NCI-H526 (cell line): ENCODE data around the gene ANK3.

Experiments
- DNase-seq, 2 experiments: peaks; one replicate each; lab custom pipeline; 2025; lab: John Stamatoyannopoulos, UW

The ANK3 gene

DNA sequence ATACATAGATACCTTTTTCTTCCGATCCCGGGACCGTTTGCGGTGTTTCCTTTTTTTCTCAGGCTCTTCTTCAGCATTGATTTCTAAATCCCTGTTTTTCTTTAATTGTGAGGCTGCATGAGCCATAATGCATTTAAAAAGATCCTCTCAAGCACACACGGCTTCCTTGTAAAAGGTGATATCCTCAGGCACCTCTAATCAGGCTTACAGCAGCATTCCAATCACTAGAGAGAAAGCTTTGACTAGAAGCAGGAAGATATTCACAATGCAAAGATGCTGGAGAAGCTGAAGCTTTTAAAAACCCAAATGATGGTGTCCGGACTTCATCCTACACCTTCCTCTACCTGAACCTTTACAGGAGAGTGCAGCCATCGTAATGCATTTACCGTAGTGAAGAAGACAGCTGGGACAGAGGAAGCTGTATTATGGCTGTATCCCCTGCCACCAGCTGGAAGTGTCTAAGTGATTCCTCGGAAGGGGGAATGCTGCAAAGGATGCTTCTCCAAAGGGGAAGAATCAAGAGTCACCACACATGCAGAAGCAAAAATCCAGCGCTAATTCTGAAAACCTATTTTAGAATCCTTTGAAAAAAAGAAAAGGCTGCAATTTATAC, at the start of gene ANK3:
Gene ANK3, minus strand, starts transcription at position 463 of the 613 bp plus-strand sequence. Its CDS starts 337 bp downstream, at position 126.
- DNase-seq: no peak

DNA sequence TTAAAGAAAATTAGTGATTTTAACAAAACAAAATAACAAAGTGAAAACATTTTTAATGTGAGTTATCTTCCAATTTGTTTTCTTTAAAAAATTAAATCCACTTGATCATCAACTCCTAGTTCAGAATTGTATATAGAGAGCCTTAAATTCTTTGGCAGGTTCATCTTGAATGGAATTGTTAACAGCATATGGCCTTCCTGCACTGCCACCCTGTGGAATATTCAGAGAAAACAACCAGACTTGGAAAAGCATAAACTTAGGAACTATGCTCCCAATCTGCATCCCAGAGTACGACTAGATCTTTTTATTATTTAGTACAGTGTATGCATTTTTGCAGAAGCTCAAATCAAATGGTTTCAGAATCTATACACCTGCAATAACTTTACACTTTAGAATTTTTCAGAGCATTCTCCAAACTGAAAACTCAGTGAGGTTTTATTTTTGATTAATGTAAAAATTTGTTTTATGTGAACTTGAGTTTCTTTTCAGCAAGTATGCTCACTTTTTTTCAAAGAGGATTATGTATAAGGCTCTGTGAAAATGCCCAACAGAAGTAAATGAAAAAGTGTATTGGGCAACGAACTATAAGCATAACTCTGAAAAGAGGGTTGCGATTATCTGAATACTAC, 44.9 kb upstream of the ANK3 start:
- peak; percentile 8 to 61 for DNase-seq

DNA sequence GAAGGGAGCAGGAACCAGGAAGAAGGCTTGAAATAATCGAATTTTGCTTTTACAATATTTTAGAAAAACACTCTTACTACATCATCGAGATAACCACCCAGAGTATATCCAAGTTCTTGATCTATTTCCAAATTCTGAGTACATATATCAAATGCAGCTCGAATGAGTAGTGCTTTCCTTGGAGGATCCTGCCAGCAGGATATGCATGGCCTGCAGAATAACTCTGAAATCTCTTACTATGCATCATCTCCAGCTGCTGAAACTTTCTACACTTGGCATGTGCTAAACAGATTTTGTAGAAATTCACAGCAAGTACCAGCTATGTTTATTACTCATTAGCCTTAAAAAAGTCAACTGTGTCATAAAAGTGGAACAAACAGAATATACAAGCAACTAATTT, 44.0 kb upstream of the ANK3 start:
- DNase-seq: no peak

GRCh38 chr10:60430836-60431597, 41.3 kb upstream of the ANK3 start:
- no peak for DNase-seq

GRCh38 chr10:60430017-60430416, 40.3 kb upstream of the ANK3 start:
- no peak for DNase-seq

GRCh38 chr10:60429084-60429849, 39.6 kb upstream of the ANK3 start:
- DNase-seq: no peak

GRCh38 chr10:60428387-60428737, 38.7 kb upstream of the ANK3 start:
- no peak for DNase-seq

- no peak for DNase-seq
Measured at GRCh38 chr10:60427709-60428386, 38.2 kb upstream of the ANK3 start.

DNA sequence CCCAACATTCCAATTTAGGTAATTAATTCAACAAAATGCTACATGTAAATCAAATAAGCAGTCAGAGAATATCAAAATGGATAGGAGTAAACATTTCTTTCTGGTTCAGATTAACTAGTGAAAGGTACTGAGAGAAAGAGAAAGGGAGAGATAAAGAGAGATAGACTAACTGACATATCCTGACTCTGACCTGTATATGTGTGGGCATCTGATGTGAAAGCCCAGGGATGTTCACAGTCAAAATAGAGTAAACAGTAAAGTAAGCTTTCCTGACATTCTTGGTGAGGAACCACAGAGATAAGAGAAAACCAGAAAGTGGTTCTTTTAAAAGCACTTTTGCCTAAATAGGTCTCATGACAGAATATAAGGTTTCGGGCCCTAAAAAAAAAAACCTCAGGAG, 37.5 kb upstream of the ANK3 start:
- DNase-seq: no peak

DNA sequence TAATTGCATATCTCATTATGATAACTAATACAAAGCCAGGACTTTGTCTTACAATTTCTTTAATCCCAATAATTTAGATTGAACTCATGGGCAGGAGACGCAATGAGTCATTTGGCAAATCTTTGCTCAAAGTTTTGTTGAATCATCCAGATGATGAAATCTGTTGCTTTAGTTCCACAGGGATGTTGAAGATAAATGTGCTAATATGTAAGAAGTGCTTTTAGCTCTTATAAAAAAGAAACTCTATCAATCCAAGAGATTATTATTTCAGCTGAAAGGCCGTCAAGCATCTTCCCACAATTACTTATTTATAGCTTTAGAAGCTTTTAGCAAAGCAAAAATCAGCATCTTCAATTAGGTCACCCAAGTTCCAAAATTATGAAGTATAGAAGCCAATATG, 36.8 kb upstream of the ANK3 start:
- DNase-seq: no peak

- no peak for DNase-seq
Measured at GRCh38 chr10:60425392-60426110, 35.9 kb upstream of the ANK3 start.

GRCh38 chr10:60424971-60425370, 35.3 kb upstream of the ANK3 start:
- DNase-seq: no peak

DNA sequence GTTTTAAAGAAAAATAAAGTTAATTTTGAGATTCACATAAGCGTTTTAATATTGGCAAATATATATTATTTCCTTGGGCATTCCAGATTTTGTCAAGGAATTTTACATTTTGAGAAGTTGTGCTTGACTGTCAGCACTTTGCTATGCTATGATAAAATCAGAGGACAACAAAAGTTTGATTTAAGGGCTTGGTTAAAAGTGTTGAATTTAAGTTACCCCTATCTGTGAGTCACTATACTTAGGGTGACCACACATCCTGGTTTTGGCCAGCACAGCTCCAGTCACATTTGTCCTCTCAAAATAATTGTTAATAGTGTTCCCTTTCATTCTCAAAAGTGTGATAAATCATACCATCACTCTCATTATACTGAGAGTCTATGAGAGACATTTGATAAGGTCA, 34.2 kb upstream of the ANK3 start:
- no peak for DNase-seq

- no peak for DNase-seq
Measured at GRCh38 chr10:60422809-60423208, 33.1 kb upstream of the ANK3 start.

- DNase-seq: no peak
Measured at GRCh38 chr10:60420991-60421894, 31.6 kb upstream of the ANK3 start.

DNA sequence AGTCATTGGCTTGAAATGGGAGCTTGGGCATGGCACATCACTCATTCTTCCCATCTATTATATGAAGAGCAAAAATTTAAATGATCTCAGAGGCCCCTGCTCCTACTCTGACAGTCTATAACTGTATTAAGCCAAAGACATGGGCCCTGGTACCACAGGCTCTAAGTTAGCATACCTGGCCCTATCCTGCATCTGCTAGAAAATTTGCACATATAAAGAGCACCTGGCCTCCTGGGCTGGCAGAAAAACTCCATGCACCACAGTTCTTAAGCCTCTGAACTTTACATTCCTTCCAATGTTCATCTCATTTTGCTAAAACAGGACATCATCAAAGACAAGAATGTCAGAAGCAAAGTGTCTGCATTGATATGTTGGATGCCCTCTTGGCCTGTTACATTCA, 29.6 kb upstream of the ANK3 start:
- no peak for DNase-seq

DNA sequence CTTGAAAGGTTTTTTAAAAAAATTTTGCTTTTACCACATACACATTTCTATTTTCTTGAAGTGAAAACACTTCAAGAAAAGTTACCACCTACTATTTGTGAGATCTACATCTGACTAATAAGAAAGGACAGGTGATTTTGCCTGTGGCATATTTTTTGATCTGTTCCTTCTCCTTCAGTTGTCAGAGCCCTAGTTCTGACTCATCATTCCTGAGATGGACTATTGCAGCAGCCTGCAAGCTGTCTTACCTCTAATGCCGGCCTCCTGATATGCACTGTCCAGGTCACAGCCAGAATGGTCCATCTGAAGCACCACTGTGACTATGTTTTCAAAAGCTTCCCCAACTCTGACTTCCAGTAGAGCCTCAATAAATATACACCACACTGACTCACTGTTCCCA, 28.2 kb upstream of the ANK3 start:
- no peak for DNase-seq

- DNase-seq: no peak
Measured at GRCh38 chr10:60417024-60417423, 27.3 kb upstream of the ANK3 start.

DNA sequence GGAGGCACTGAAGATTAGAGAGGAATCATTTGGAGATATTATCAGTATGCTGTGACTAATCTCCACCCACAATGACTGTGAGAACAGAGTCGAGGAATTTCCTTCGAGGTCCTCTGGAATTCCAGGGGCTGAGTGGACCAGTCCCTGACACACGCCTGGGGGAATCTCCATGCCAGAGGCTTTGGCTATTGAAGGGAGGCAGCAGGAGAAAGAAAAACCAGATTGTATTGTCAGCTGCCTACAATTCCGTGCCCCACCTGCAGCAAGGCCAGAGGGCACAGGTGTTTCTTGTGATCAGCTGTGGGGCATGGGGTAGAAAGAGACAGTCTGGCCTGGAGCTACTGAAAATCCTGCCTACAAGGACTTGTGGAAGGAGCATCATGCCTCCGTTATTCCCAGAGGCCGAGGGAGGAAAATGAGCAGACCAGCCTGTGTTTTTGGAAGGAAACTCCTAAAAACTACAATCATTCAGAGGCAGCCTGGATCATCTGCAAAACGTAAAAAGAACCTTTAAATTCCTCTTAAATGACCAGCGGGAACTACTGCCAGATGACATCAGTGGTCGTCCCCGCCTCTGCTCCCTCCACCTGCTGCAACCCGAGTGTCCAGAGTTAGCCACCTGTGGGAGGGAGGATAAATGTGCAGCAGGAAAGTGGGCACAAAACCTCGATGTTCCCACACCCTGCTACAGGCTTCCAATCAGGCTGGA, 25.4 kb upstream of the ANK3 start:
- no peak for DNase-seq

GRCh38 chr10:60414111-60414510, 24.4 kb upstream of the ANK3 start:
- no peak for DNase-seq
